H1 (cell line): Measurements from ENCODE around the gene ELOA2. TPM values are rescaled to one million over a fixed set of nuclear protein-coding genes. Genes with fewer than 3 reads are reported as not detected.

Experiments
- ASH2L ChIP-seq: fragments of 200-600, 300-600 bp; sonication (generic); IDR thresholded peaks from one replicate; pipeline ENCODE4 v1.7.1; 2017; ENCODE audit warnings: low read length
- BRCA1 ChIP-seq: IDR thresholded peaks from 2 replicates; pipeline ENCODE4 v1.6.1; 2012; ENCODE audit warnings: low read depth, low read length, improper control_type of control experiment
- CBX8 ChIP-seq: fragments of 300-800, 300-1000 bp; sonication (generic); IDR thresholded peaks from 2 replicates; pipeline ENCODE4 v1.7.1; 2016; ENCODE audit warnings: low read depth, low read length, borderline replicate concordance
- EZH2 ChIP-seq: fragments of 200-600 bp; sonication (generic); IDR thresholded peaks from 2 replicates; pipeline ENCODE4 v1.7.1; 2012; ENCODE audit warnings: low read depth, mild to moderate bottlenecking, moderate library complexity, low read length, inconsistent platforms; ENCODE audit not compliant: severe bottlenecking
- JUN ChIP-seq: IDR thresholded peaks from 2 replicates; pipeline ENCODE4 v1.6.1; 2011; ENCODE audit warnings: low read depth, mild to moderate bottlenecking, improper control_type of control experiment, low read length
- KDM1A ChIP-seq: fragments of 200-600, 300-600 bp; sonication (generic); IDR thresholded peaks from 2 replicates; pipeline ENCODE4 v1.7.1; 2016; ENCODE audit warnings: mild to moderate bottlenecking, low read length, borderline replicate concordance
- NRF1 ChIP-seq: IDR thresholded peaks from 2 replicates; pipeline ENCODE4 v1.6.1; 2011; ENCODE audit warnings: mild to moderate bottlenecking, low read depth, low read length, improper control_type of control experiment
- PHF8 ChIP-seq: fragments of 200-600 bp; sonication (generic); conservative IDR thresholded peaks from 2 replicates; pipeline ENCODE4 v1.7.1; 2012; ENCODE audit warnings: low read depth, mild to moderate bottlenecking, inconsistent platforms, low read length, moderate library complexity
- POLR2A ChIP-seq, 2 experiments: IDR thresholded peaks; 1 replicate in 1 of 2; 2 replicates in 1 of 2; pipeline ENCODE4 v1.6.1; 2011; ENCODE audit warnings: low read depth in 2 of 2, low read length in 2 of 2, mild to moderate bottlenecking in 2 of 2; ENCODE audit errors: control extremely low read depth in 1 of 2
- RBBP5 ChIP-seq: IDR thresholded peaks from 2 replicates; pipeline ENCODE4 v1.7.1; 2012; ENCODE audit warnings: low read depth, mild to moderate bottlenecking, inconsistent platforms, low read length, moderate library complexity, borderline replicate concordance
- SUZ12 ChIP-seq: fragments of 200-600 bp; sonication (generic); IDR thresholded peaks from 2 replicates; pipeline ENCODE4 v1.6.1; 2012; ENCODE audit warnings: mild to moderate bottlenecking, inconsistent platforms, low read length, moderate library complexity, mixed read lengths
- TCF12 ChIP-seq: IDR thresholded peaks from 2 replicates; pipeline ENCODE4 v1.6.1; 2011; ENCODE audit warnings: low read depth, mild to moderate bottlenecking, low read length
- polyA plus RNA-seq, 7 experiments: library from polyadenylated mRNA; depleted of rRNA in 3 of 7; stranded (reverse) in 5 of 7; unstranded in 2 of 7; fragments of >200 nt in 5 of 7; fragments of 200-250 nt in 2 of 7; gene quantifications; 1 replicate in 5 of 7; 2 replicates in 1 of 7; 4 replicates in 1 of 7; pipeline versions ENCODE4 v1.2.1 to v1.2.3, GENCODE V29; 2011 to 2013; ENCODE audit warnings: missing spikeins in 2 of 7, mixed read lengths in 2 of 7
- total RNA-seq: library from RNA; stranded (reverse); fragmentation: NEBNext Ultra II Directional; extraction: Animal tissue kit (Norgen Biotek cat#: 25700); gene quantifications from 2 replicates; pipeline ENCODE4 v1.2.1, GENCODE V29; 2021
- TF ChIP-seq, protein P1 (sequence below): IDR thresholded peaks from 2 replicates; pipeline ENCODE4 v1.6.1; 2012; ENCODE audit warnings: inconsistent platforms

The ELOA2 gene
- total and polyA plus RNA-seq, 2 of the 8 experiments (the other 6 are each of a cell fraction or from before 2014, with no cell fraction given) = not detected

DNA sequence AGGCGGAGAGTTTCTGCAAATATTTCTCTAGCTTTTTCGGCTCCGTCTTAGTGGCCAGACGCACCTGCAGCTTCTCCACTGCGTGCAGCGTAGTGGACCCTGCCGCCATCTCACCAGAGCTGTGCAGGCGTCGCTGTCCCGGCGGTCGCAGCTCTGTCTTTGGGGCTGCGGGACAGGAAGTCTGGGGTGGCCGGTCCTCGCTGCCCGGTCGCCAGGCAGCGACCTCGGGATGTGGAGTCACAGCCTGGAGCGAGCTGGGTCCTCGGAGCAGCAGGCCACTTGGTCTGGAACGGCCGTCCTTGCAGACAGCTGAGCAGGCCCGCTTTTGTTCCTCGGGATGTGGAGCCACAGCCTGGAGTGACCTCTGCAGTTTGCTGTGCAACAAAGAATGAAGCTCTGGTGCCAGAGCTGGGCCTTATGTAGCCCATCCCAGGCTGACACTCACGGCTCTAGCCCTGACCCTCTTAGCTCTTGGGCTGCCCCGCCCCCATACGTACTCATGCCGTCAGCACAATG lies at the start of gene ELOA2 (continued):
- TF ChIP-seq KDM1A = no peak
- no peak for TF ChIP-seq SUZ12
- TF ChIP-seq CBX8 = no peak
- no peak for TF ChIP-seq PHF8
- TF ChIP-seq, protein P1, sequence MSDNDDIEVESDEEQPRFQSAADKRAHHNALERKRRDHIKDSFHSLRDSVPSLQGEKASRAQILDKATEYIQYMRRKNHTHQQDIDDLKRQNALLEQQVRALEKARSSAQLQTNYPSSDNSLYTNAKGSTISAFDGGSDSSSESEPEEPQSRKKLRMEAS = no peak
- no peak for TF ChIP-seq JUN
- TF ChIP-seq EZH2 = no peak
- TF ChIP-seq RBBP5 = no peak
- TF ChIP-seq BRCA1 = no peak
- no peak for TF ChIP-seq TCF12
- TF ChIP-seq ASH2L = no peak
- no peak for TF ChIP-seq NRF1
- TF ChIP-seq POLR2A (IDR thresholded peaks at IDR 0.05; ENCODE audit: control extremely low read depth in 1 of 2, low read depth in 2 of 2, low read length in 2 of 2) = no peak
- TF ChIP-seq, all 59 proteins: peak for 0
